Karpas-422 (cell line): ENCODE measurements around the gene THSD4. TPM values are rescaled to one million over a fixed set of nuclear protein-coding genes. Genes with fewer than 3 reads are reported as not detected.

Experiments
- DNase-seq: peaks from one replicate; pipeline ENCODE4 v3.0.0-alpha.2; 2015
- H2AFZ ChIP-seq: fragments of 200-600 bp; sonication (generic); 2 replicates; pipeline ENCODE4 v1.6.1; 2014; ENCODE audit warnings: antibody characterized with exemption, low read length, mixed read lengths
- H3K27ac ChIP-seq: fragments of 200-600 bp; sonication (generic); 2 replicates; pipeline ENCODE4 v1.5.1; 2014; ENCODE audit warnings: mild to moderate bottlenecking, low read length, moderate library complexity
- H3K27me3 ChIP-seq: fragments of 200-600 bp; sonication (generic); 2 replicates; pipeline ENCODE4 v1.6.1; 2014; ENCODE audit warnings: low read length, mixed read lengths
- H3K36me3 ChIP-seq: fragments of 200-600 bp; sonication (generic); 2 replicates; pipeline ENCODE4 v1.6.1; 2014; ENCODE audit warnings: low read length, mixed read lengths; ENCODE audit not compliant: insufficient read depth
- H3K4me1 ChIP-seq: fragments of 200-600 bp; sonication (generic); 2 replicates; pipeline ENCODE4 v1.6.1; 2014; ENCODE audit warnings: mild to moderate bottlenecking, low read length, mixed read lengths
- H3K4me2 ChIP-seq: fragments of 200-600 bp; sonication (generic); 2 replicates; pipeline ENCODE4 v1.6.1; 2014; ENCODE audit warnings: low read length, low read depth, mild to moderate bottlenecking; ENCODE audit not compliant: poor library complexity, severe bottlenecking
- H3K4me3 ChIP-seq: fragments of 200-600 bp; sonication (generic); 2 replicates; pipeline ENCODE4 v1.5.1; 2014; ENCODE audit warnings: mild to moderate bottlenecking, antibody characterized with exemption, low read length, mixed read lengths
- H3K79me2 ChIP-seq: fragments of 200-600 bp; sonication (generic); 2 replicates; pipeline ENCODE4 v1.6.1; 2014; ENCODE audit warnings: mild to moderate bottlenecking, low read length, mixed read lengths
- H3K9ac ChIP-seq: fragments of 200-600 bp; sonication (generic); 2 replicates; pipeline ENCODE4 v1.6.0; 2014; ENCODE audit warnings: low read length
- H3K9me2 ChIP-seq: fragments of 200-600 bp; sonication (generic), shearing (Covaris generic); replicated peaks from 2 replicates; pipeline ENCODE4 v1.6.0; 2014; ENCODE audit warnings: mild to moderate bottlenecking, low read length, moderate library complexity; ENCODE audit not compliant: insufficient read depth
- H3K9me3 ChIP-seq: fragments of 300-700, 200-600 bp; sonication (generic); 2 replicates; pipeline ENCODE4 v1.6.1; 2014; ENCODE audit warnings: low read length, mixed read lengths
- H4K20me1 ChIP-seq: fragments of 200-600 bp; sonication (generic); 2 replicates; pipeline ENCODE4 v1.6.1; 2014; ENCODE audit warnings: mild to moderate bottlenecking, antibody characterized with exemption, low read length, low read depth; ENCODE audit not compliant: insufficient read depth
- total RNA-seq: library from RNA; depleted of rRNA; stranded (reverse); fragments of >200 nt; shearing (Covaris generic); gene quantifications from 2 replicates; pipeline ENCODE4 v1.2.3, GENCODE V29; 2014; ENCODE audit warnings: low replicate concordance

THSD4 gene
- total RNA-seq, 1 experiment from 2014 or later: 0.11 TPM

DNA sequence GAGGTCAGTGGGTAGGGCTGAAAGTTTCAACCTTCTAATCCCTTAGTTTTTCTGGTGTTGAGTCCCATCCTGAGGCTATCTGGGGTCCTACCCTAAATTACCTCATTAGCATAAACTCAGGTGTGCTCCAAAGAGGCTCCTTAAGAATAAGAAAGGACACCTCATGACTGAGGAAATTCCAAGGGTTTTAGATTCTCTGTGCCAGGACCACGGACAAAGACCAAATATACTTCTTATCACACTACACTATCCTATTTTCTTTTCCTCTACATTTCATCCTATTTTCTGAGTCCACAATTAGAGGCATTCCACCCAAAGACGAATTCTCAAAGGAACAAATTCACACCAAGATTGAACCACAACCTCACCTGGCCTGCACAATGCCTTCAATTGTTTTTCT, 9.8 kb upstream of the THSD4 start:
- H3K27ac ChIP-seq: no peak overlapping the region
- H2AFZ ChIP-seq: no peak overlapping the region
- H3K4me1 ChIP-seq: no peaks in the 10 kb centered on the region

DNA sequence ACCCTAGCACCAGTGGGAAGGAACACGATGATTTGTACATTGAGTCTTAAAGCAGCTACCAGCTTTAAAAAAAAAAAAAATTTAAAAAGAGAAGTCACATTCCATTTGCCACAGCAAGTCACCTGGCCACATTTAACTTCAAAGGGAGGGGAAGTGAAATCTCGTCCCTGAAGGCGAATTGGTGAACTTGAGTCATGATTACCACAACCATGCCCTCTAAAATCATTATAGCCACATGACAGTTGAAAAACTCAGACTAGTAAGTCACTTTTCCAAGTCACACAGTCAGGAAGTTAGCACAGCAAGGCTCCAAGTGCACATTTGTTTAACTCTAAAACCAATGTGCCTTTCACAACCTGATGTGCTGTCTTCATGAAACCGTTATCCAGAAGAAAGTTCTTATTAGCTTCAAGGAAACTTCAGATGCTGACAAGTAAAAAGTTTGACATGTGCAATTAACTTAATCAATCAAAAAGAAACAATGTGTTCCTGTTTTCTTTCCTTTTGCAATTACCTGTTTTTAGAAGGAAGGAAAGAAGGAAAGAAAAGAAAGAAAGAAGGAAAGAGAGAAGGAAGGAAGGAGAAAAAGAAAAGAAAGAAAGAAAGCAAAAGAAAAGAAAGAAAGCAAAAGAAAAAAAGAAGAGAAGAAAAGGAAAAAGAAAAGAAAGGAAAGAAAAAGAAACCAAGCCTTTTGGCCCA, 8.3 kb upstream of the THSD4 start:
- Histone ChIP-seq H3K4me3 (no peak overlapping the region), H3K27me3 (no peaks in the 10 kb centered on the region), H2AFZ (no peak overlapping the region), H3K79me2 (no peaks in the 10 kb centered on the region), H3K9me3 (no peaks in the 10 kb centered on the region), H3K4me2 (no peak overlapping the region), H4K20me1 (no peaks in the 10 kb centered on the region), H3K36me3 (no peaks in the 10 kb centered on the region), H3K9me2 (no peaks in the 10 kb centered on the region), H3K27ac (no peak overlapping the region), H3K4me1 (no peaks in the 10 kb centered on the region), H3K9ac (no peak overlapping the region)
- DNase-seq: no peak

More for the DNA sequence above, 9.8 kb upstream of the THSD4 start:
- no peak for DNase-seq
- Histone ChIP-seq H3K79me2 (no peaks in the 10 kb centered on the region), H3K27me3 (no peaks in the 10 kb centered on the region), H3K4me3 (no peak overlapping the region), H4K20me1 (no peaks in the 10 kb centered on the region), H3K9me2 (no peaks in the 10 kb centered on the region), H3K36me3 (no peaks in the 10 kb centered on the region), H3K9me3 (no peaks in the 10 kb centered on the region), H3K4me2 (no peak overlapping the region), H3K9ac (no peak overlapping the region)

DNA sequence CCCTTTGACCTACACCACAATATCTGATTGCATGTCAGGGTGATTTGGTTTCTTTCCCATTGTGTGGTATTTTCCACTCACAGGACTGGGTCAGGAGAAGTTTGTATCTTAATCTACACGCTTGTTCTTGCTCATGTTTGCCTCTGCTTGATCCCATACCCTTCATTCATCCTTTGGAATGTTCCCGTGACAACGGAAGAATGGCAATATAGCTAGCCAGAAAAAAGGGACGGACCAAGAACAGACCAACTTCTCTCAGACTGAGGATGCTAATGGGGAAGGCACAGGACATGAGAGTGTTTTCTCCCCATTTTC, 7.8 kb upstream of the THSD4 start:
- Histone ChIP-seq H3K27ac (no peak overlapping the region), H3K4me2 (no peak overlapping the region), H3K4me3 (no peak overlapping the region), H3K9me2 (no peaks in the 10 kb centered on the region), H3K9me3 (no peaks in the 10 kb centered on the region), H3K9ac (no peak overlapping the region), H2AFZ (no peak overlapping the region), H3K36me3 (no peaks in the 10 kb centered on the region), H3K4me1 (no peaks in the 10 kb centered on the region), H4K20me1 (no peaks in the 10 kb centered on the region), H3K79me2 (no peaks in the 10 kb centered on the region), H3K27me3 (no peaks in the 10 kb centered on the region)
- no peak for DNase-seq

DNA sequence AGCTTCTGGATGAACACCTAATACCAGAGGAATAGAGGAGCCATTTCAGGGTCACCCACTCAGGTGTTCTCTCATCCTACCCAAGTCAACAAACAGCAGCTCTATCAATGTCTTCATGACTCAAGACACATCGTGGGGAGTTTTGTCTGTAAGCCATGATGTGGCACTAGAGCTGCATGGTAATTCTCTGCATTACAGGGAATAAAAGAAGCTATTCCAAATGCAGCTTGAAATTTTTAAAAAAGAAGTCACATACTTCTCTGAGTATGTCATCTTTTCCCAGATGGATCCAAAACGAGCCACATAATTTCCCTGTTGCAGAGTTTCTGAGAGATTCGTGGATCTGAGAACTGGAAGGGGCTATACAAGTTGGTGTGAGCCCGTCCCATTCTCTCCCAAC, 6.1 kb upstream of the THSD4 start:
- H3K4me2 ChIP-seq: no peak overlapping the region

DNA sequence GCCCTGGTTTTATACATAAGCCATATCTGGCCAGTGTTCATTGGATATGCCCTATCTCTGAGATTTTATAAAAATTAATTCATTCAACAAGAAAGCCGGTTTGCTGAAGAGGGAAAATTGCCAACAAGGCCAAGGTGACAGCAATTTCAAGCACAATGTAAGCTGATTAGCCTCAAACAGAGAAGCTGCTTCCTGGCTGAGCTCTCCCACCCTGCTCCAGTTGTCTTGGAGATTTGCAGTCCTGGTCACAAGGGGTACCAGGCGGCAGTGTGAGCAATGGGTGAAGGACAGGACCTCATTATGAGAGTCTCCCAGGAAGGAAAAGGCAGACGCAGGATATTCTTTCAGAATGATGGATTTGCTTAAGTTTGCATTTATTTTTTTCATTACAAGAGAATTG, 5.4 kb upstream of the THSD4 start:
- Histone ChIP-seq H3K27me3 (no peaks in the 10 kb centered on the region), H3K4me2 (no peak overlapping the region), H4K20me1 (no peaks in the 10 kb centered on the region), H3K9ac (no peak overlapping the region), H3K36me3 (no peaks in the 10 kb centered on the region), H2AFZ (no peak overlapping the region), H3K9me3 (no peaks in the 10 kb centered on the region), H3K4me1 (no peaks in the 10 kb centered on the region), H3K79me2 (no peaks in the 10 kb centered on the region), H3K27ac (no peak overlapping the region), H3K9me2 (no peaks in the 10 kb centered on the region), H3K4me3 (no peak overlapping the region)
- DNase-seq: no peak

More for the DNA sequence above, 6.1 kb upstream of the THSD4 start:
- no peaks in the 10 kb centered on the region for H3K9me3 ChIP-seq
- no peaks in the 10 kb centered on the region for H3K27me3 ChIP-seq
- no peaks in the 10 kb centered on the region for H3K9me2 ChIP-seq
- no peak overlapping the region for H3K4me3 ChIP-seq
- no peak overlapping the region for H3K9ac ChIP-seq
- no peak overlapping the region for H2AFZ ChIP-seq
- no peaks in the 10 kb centered on the region for H3K79me2 ChIP-seq
- no peak for DNase-seq
- H4K20me1 ChIP-seq: no peaks in the 10 kb centered on the region
- H3K27ac ChIP-seq: no peak overlapping the region
- H3K4me1 ChIP-seq: no peaks in the 10 kb centered on the region
- no peaks in the 10 kb centered on the region for H3K36me3 ChIP-seq

DNA sequence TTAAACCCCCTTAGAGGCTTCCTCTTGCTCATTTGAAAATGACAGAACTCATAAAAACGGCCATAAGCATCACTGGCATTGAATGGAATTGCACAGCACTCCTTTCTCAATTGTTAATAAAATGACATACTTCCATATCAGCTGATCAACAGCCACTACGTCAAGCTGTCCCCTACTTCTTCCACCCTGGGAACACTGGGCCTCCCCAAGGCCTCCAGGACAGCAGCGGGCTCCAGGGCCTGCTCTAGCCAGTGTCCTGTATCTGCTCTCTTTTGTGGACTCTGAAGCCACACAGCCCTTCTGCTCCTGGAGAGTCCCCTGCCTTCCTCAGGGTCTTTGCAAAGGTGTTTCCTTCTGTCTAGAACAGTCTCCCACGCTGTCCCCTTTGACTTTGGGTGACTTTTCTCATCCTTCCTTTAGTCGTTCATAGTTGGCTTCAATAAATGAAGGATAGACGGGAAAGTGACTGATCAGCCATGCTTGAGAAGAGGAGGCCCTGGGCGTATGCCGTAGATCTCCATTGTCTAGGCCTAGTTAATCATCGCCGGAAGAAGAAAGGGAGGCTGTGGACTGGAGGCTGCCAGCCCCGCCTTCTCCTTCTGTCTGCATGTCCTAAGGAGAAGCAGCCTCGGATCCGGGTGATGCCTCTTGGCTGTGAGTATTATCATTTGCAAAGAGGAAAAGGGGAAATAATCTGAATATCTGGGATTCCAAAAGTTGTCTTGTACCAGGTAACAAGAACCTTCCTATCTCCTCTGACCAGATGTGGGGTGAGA, 4.7 kb upstream of the THSD4 start:
- Histone ChIP-seq H3K79me2 (no peaks in the 10 kb centered on the region), H3K27me3 (no peaks in the 10 kb centered on the region), H3K9ac (no peak overlapping the region), H3K36me3 (no peaks in the 10 kb centered on the region), H3K9me3 (no peaks in the 10 kb centered on the region), H3K4me2 (no peak overlapping the region), H3K9me2 (no peaks in the 10 kb centered on the region), H3K4me1 (no peaks in the 10 kb centered on the region), H3K4me3 (no peak overlapping the region), H2AFZ (no peak overlapping the region), H4K20me1 (no peaks in the 10 kb centered on the region), H3K27ac (no peak overlapping the region)
- no peak for DNase-seq

DNA sequence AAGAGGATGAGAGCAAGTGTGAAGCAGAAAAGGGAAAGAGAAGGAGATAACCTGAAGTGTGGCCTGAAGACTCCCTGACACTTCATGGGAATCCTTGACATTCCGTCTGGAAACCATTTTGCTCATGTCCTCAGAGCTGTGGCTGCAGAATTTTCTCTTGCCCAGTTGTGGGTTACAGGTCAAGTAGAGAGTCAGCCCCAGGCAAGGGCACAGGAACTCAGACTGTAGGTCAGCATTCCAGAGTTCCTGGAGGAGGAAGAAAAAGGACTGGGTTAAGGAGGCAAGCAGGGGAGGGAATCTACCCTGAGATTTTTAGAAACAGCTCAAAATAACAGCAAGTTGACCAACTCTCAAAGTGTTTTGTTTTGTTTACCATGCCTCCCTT, 4.1 kb upstream of the THSD4 start:
- no peak overlapping the region for H3K27ac ChIP-seq
- H2AFZ ChIP-seq: no peak overlapping the region
- no peaks in the 10 kb centered on the region for H4K20me1 ChIP-seq
- no peaks in the 10 kb centered on the region for H3K79me2 ChIP-seq
- H3K9me3 ChIP-seq: no peaks in the 10 kb centered on the region
- H3K27me3 ChIP-seq: no peaks in the 10 kb centered on the region
- H3K9ac ChIP-seq: no peak overlapping the region
- no peaks in the 10 kb centered on the region for H3K4me1 ChIP-seq
- H3K9me2 ChIP-seq: no peaks in the 10 kb centered on the region
- H3K4me2 ChIP-seq: no peak overlapping the region
- DNase-seq: no peak
- no peaks in the 10 kb centered on the region for H3K36me3 ChIP-seq
- H3K4me3 ChIP-seq: no peak overlapping the region

DNA sequence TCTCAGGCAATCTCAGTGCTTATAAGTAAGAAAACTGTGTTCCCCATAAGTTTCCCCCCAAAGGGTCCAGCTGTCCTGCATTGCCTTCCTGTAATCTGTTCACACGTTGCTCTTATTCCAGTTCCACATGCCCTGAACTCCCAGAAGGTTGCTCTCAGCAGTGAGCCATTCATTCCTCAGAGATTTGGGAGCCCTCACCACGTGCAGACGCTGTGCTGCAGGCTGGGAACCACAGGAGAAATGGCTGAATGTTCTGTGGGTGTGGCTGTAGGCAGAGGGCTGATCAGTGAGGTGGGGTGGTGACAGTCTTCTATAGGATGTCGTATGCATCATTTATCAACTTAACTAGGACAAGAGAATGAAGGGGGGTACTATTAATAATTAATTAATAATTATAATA, 3.3 kb upstream of the THSD4 start:
- no peaks in the 10 kb centered on the region for H3K27me3 ChIP-seq
- no peak overlapping the region for H3K4me3 ChIP-seq
- H3K79me2 ChIP-seq: no peaks in the 10 kb centered on the region
- no peaks in the 10 kb centered on the region for H3K9me2 ChIP-seq
- H2AFZ ChIP-seq: no peak overlapping the region
- no peak for DNase-seq
- H3K4me1 ChIP-seq: no peaks in the 10 kb centered on the region
- no peaks in the 10 kb centered on the region for H4K20me1 ChIP-seq
- no peak overlapping the region for H3K9ac ChIP-seq
- H3K27ac ChIP-seq: no peak overlapping the region
- H3K36me3 ChIP-seq: no peaks in the 10 kb centered on the region
- H3K4me2 ChIP-seq: no peak overlapping the region
- H3K9me3 ChIP-seq: no peaks in the 10 kb centered on the region
